GM12801 (cell line): ENCODE results near the gene PRX.

Experiments
- TF ChIP-seq, protein P1 (sequence below): IDR thresholded peaks from one replicate; pipeline ENCODE4 v1.5.1; 2011; ENCODE audit warnings: control low read depth; ENCODE audit not compliant: insufficient read length; ENCODE audit errors: extremely low read depth

PRX gene

DNA sequence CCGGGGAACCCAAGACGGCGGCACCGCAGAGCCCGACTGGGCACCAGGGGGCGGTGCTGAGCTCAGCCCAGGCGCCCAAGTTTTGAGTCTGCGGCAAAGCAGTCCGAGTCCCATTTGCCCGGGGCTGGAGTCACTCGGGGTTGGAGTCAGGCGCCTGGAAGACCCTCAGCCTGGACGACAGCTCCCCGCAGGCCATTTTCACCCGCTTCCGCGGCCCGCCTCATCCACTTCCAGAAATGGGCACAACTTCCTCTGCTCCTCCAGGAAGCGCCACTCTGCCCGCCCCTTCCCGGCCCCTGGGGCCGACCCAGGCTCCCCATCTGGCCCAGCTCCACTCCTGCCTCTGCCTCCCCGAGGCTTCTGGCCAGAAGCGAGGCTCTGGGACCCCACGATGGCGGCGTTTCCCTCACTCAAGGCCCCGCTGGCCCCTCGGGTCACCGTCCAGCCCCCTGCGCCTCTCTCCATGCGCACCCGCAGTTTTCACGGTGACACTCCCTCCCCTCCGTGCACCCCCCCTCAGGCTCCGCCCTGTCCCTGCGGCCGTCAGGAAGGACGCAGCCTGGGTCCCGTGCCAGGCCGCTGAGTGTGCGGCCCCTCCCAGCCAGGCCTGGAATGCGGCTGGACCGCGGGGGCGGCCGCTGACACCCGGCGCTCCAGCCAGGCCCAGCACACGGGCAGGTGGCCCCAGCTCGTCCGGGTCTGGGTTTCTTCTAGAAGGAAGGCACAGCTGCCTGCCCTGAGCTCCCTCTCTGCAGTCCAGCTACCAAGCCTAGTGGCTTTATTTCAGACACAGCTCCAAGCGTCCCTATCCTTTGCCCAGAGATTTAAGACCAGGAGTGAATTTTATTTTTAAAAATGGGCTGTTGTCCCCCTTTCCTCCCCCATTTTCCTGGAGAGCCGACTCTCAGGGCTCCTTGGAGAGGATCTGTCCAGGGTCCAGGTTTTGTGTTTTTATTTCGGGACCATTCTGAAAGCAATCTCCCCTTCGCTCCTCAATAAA is 7.9 kb upstream of the PRX start:
- TF ChIP-seq, protein P1, sequence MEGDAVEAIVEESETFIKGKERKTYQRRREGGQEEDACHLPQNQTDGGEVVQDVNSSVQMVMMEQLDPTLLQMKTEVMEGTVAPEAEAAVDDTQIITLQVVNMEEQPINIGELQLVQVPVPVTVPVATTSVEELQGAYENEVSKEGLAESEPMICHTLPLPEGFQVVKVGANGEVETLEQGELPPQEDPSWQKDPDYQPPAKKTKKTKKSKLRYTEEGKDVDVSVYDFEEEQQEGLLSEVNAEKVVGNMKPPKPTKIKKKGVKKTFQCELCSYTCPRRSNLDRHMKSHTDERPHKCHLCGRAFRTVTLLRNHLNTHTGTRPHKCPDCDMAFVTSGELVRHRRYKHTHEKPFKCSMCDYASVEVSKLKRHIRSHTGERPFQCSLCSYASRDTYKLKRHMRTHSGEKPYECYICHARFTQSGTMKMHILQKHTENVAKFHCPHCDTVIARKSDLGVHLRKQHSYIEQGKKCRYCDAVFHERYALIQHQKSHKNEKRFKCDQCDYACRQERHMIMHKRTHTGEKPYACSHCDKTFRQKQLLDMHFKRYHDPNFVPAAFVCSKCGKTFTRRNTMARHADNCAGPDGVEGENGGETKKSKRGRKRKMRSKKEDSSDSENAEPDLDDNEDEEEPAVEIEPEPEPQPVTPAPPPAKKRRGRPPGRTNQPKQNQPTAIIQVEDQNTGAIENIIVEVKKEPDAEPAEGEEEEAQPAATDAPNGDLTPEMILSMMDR = no peak

DNA sequence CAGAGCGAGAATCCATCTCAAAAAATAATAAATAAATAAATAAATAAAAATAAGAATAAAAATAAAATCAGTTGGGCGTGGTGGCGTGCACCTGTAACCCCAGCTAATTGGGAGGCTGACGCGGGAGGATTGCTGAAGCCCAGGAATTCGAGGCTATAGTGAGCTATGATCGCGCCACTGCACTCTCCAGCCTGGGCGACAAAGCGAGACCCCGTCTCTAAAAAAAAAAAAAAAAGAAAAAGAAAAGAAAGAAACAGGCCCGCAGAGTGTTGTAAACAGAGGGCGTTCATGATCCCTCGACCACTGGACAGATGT is 7.2 kb upstream of the PRX start:
- TF ChIP-seq, protein P1 = no peak

DNA sequence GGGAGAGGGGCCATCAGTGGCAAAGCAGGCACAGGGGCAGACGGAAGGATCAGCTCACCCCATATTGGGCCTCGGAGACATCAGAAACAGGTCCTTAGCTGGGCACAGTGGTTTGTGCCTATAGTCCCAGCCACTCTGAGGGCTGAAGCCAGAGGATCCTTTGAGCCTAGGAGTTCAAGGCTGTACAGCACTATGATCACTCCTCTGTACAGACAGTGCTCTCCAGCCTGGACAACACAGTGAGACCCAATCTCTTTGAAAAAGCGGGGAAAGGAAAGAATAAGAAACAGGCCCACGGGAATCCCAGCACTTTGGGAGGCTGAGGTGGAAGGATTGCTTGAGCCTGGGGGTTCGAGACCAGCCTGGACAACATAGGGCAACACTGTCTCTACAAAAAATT is 6.6 kb upstream of the PRX start:
- TF ChIP-seq, protein P1 = no peak

DNA sequence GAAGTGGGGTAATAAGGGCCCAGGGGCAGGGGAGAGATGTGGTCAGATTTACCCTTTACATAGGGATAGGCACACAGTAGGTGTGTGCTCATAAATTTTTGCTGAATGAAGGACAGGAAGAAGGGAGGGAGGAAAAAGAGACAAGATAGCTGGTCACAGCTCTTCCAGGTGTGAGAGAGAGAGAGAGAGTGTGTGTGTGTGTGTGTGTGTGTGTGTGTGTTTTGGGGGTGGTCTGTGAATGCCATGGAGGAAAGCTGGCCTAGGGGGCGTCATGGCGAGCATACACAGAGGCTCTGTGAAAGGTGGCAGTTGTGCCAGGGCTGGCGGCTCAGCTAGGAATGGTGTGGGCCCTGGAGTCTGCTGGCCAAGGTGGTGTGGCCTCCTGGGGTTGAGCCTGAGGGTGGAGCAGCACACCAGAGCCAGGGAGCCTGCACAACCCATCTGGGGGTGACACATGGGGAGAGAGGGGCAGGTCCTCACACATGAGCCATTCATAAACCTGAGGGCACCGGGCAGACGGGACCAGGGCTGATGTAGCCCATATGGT is 6.0 kb upstream of the PRX start:
- TF ChIP-seq, protein P1 = no peak

DNA sequence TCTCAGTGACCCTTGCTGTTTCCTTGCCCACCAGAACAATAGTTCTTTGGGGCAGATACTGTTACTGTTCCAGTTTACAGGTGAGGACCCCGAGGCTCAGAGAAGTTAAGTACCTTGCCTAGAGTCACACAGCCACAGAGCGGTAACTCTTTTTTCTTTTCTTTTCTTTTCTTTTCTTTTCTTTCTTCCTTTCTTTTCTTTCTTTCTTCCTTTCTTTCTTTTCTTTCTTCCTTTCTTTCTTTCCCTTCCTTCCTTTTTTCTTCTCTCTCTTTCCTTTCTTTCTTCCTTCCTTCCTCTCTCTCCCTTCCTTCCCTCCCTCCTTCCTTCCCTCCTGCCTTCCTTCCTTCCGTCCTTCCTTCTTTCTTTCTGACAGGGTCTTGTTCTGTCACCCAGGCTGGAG is 4.9 kb upstream of the PRX start:
- TF ChIP-seq, protein P1 = no peak

DNA sequence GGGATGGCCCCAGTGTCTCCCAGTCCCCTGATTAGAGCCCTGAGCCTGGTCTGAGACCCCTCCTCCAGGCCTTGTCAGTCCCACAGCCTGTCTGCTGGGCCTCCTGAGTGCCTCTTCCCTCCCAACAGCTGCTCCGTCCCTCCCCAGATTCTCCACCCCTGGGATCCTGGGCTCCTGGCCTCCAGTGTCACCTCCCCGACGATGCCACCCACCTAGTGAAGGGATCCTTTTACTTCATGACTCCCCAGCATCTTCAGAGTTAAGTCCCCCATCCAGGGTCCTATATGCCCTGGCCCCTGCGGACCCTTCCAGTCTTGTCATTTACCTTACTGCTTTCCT is 4.4 kb upstream of the PRX start:
- TF ChIP-seq, protein P1 = no peak

DNA sequence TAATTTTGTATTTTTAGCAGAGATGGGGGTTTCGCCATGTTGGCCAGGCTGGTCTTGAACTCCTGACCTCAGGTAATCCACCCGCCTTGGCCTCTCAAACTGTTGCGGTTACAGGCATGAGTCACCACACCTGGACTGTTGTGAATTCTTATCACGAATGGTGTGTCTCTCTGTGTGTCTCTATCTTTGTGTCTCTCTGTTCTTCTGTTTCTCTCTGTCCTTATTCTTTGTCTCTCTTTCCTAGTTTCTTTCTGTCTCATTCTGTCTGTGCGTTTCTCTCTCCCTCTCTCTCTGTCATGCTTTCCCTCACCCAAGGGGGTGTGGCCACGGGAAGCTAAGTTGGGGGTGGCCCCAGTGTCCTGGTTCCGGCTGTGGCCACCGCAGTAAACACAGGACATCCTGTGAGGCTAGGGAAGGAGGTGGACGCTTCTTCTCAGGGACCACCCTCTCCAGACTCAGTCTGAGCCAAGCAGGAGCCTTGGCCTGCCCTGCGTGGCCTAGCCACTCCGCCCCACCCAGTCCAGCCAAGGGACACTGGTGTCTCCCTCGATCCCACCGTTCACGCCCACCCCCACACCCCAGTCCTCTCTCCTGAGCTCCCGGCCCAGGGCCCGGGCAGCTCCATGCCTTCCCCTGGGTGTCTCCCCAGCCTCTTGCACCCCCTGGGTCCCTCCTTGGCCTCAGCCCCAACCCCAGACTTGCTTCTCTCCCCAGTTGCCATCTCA is 3.9 kb upstream of the PRX start:
- TF ChIP-seq, protein P1 = no peak
